Neural progenitor cell (in vitro differentiated cells): ENCODE data around the gene STAT3. TPM values are rescaled to one million over a fixed set of nuclear protein-coding genes. Genes with fewer than 3 reads are reported as not detected.
A peak's percentile ranks its signal among the peaks of the same experiment; 100 is the strongest.
"Not testable (repeated sequence)": the region's sequence is repeated elsewhere in the genome, so short reads cannot be mapped to it uniquely, and the experiment has no call there.

Experiments
- DNase-seq: peaks from one replicate; pipeline ENCODE4 v3.0.0-alpha.2; 2016; ENCODE audit warnings: low spot score
- H2AFZ ChIP-seq: fragments of 200-600 bp; sonication (generic); replicated peaks from 2 replicates; pipeline ENCODE4 v1.6.1; 2016; ENCODE audit warnings: antibody characterized with exemption
- H3F3A ChIP-seq: fragments of 200-600 bp; sonication (generic); 2 replicates; pipeline ENCODE4 v1.6.1; 2016; ENCODE audit warnings: antibody characterized with exemption, low read depth
- H3K27ac ChIP-seq: fragments of 200-600 bp; sonication (generic); 2 replicates; pipeline ENCODE4 v1.5.1; 2016; ENCODE audit warnings: mild to moderate bottlenecking
- H3K27me3 ChIP-seq: fragments of 200-600 bp; sonication (generic); 2 replicates; pipeline ENCODE4 v1.6.1; 2016; ENCODE audit warnings: mild to moderate bottlenecking, moderate library complexity
- H3K36me3 ChIP-seq: fragments of 200-600 bp; sonication (generic); 2 replicates; pipeline ENCODE4 v1.5.1; 2016
- H3K4me1 ChIP-seq: fragments of 200-600 bp; sonication (generic); 2 replicates; pipeline ENCODE4 v1.6.1; 2016; ENCODE audit warnings: mixed run types
- H3K4me2 ChIP-seq: fragments of 200-600 bp; sonication (generic); 2 replicates; pipeline ENCODE4 v1.6.1; 2016
- H3K4me3 ChIP-seq: fragments of 200-600 bp; sonication (generic); 2 replicates; pipeline ENCODE4 v1.5.1; 2016
- H3K79me2 ChIP-seq: fragments of 200-600 bp; sonication (generic); 2 replicates; pipeline ENCODE4 v1.6.1; 2016; ENCODE audit warnings: low read depth
- H3K9ac ChIP-seq: fragments of 200-600 bp; sonication (generic); 2 replicates; pipeline ENCODE4 v1.6.1; 2016
- H3K9me3 ChIP-seq: fragments of 200-600 bp; sonication (generic); 2 replicates; pipeline ENCODE4 v1.5.1; 2016; ENCODE audit warnings: low read depth
- H4K20me1 ChIP-seq: fragments of 200-600 bp; sonication (generic); 2 replicates; pipeline ENCODE4 v1.6.1; 2016; ENCODE audit warnings: low read depth
- H3K27ac Mint-ChIP-seq: 3 replicates; pipeline ENCODE4 v1.8.0; 2021; ENCODE audit warnings: mixed read lengths
- H3K27me3 Mint-ChIP-seq: 2 replicates; pipeline ENCODE4 v1.8.0; 2022; ENCODE audit warnings: low read depth, mild to moderate bottlenecking, inconsistent platforms, moderate library complexity, mixed read lengths; ENCODE audit not compliant: insufficient read depth
- H3K36me3 Mint-ChIP-seq: 3 replicates; pipeline ENCODE4 v1.8.0; 2021; ENCODE audit warnings: mixed read lengths
- H3K4me1 Mint-ChIP-seq: 3 replicates; pipeline ENCODE4 v1.8.0; 2021; ENCODE audit warnings: mixed read lengths
- H3K4me3 Mint-ChIP-seq: 3 replicates; pipeline ENCODE4 v1.8.0; 2021; ENCODE audit warnings: mild to moderate bottlenecking, moderate library complexity, mixed read lengths
- H3K9me3 Mint-ChIP-seq: 3 replicates; pipeline ENCODE4 v1.8.0; 2020; ENCODE audit warnings: mixed read lengths
- EZH2 ChIP-seq: fragments of 200-600 bp; sonication (generic); IDR thresholded peaks from 2 replicates; pipeline ENCODE4 v1.6.1; 2017; ENCODE audit warnings: antibody characterized with exemption, mild to moderate bottlenecking, moderate library complexity
- EZH2phosphoT487 ChIP-seq: fragments of 200-600 bp; sonication (generic); IDR thresholded peaks from 2 replicates; pipeline ENCODE4 v1.6.1; 2017; ENCODE audit warnings: antibody characterized with exemption
- total RNA-seq: library from RNA; depleted of rRNA; stranded (reverse); fragments of >200 nt; gene quantifications from 2 replicates; pipeline ENCODE4 v1.2.3, GENCODE V29; 2015; ENCODE audit warnings: low replicate concordance
- TF ChIP-seq, protein P1 (sequence below): fragments of 200-600 bp; sonication (generic); IDR thresholded peaks from 2 replicates; pipeline ENCODE4 v1.5.1; 2017; ENCODE audit warnings: antibody characterized with exemption, mild to moderate bottlenecking

STAT3 gene
- total RNA-seq, 1 donor from 2014 or later, result 54.9 TPM

GRCh38 chr17:42399121-42399520, 10.9 kb upstream of the STAT3 start:
- H3K4me3 ChIP-seq, result no peak overlapping the region
- peaks cover 7% of the 10 kb centered on the region for H3K27me3 Mint-ChIP-seq
- no peak overlapping the region for H3K9ac ChIP-seq
- no peak overlapping the region for H3K27ac Mint-ChIP-seq
- no peak overlapping the region for H3K27ac ChIP-seq
- peaks cover 19% of the 10 kb centered on the region for H3K4me1 ChIP-seq
- peaks cover 19% of the 10 kb centered on the region for H3F3A ChIP-seq
- H3K79me2 ChIP-seq, result no peaks in the 10 kb centered on the region
- DNase-seq, result no peak
- H3K9me3 ChIP-seq, result no peaks in the 10 kb centered on the region
- H3K27me3 ChIP-seq, result no peaks in the 10 kb centered on the region
- H3K4me2 ChIP-seq, result no peak overlapping the region
- no peak overlapping the region for H3K4me3 Mint-ChIP-seq
- no peaks in the 10 kb centered on the region for H4K20me1 ChIP-seq
- H3K36me3 ChIP-seq, result no peaks in the 10 kb centered on the region
- no peaks in the 10 kb centered on the region for H3K36me3 Mint-ChIP-seq
- peaks cover 7% of the 10 kb centered on the region for H3K4me1 Mint-ChIP-seq
- TF ChIP-seq EZH2, result no peak
- TF ChIP-seq EZH2phosphoT487, result no peak
- TF ChIP-seq, protein P1, sequence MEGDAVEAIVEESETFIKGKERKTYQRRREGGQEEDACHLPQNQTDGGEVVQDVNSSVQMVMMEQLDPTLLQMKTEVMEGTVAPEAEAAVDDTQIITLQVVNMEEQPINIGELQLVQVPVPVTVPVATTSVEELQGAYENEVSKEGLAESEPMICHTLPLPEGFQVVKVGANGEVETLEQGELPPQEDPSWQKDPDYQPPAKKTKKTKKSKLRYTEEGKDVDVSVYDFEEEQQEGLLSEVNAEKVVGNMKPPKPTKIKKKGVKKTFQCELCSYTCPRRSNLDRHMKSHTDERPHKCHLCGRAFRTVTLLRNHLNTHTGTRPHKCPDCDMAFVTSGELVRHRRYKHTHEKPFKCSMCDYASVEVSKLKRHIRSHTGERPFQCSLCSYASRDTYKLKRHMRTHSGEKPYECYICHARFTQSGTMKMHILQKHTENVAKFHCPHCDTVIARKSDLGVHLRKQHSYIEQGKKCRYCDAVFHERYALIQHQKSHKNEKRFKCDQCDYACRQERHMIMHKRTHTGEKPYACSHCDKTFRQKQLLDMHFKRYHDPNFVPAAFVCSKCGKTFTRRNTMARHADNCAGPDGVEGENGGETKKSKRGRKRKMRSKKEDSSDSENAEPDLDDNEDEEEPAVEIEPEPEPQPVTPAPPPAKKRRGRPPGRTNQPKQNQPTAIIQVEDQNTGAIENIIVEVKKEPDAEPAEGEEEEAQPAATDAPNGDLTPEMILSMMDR, result no peak
- H2AFZ ChIP-seq, result no peak overlapping the region
- H3K9me3 Mint-ChIP-seq, result no peaks in the 10 kb centered on the region

DNA sequence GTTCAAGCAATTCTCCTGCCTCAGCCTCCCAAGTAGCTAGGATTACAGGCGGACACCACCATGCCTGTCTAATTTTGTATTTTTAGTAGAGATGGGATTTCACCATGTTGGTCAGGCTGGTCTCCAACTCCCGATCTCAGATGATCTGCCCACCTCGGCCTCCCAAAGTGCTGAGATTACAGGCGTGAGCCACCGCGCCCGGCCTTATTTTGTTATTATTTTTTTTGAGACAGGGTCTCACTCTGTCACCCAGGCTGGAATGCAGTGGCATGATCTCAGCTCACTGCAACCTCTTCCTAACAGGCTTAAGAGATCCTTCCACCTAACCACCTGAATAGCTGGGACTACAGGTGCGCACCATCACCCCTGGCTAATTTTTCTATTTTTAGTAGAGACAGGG, 7.4 kb upstream of the STAT3 start:
- not testable (repeated sequence) for H3K4me3 Mint-ChIP-seq, H3K79me2 ChIP-seq, H3K27ac ChIP-seq, H3K9me3 Mint-ChIP-seq, H3K36me3 Mint-ChIP-seq, H2AFZ ChIP-seq, H3K9ac ChIP-seq, H4K20me1 ChIP-seq, H3K4me2 ChIP-seq, H3K36me3 ChIP-seq, H3K27me3 ChIP-seq, H3F3A ChIP-seq, H3K9me3 ChIP-seq, DNase-seq, H3K27ac Mint-ChIP-seq, H3K4me1 ChIP-seq, H3K4me3 ChIP-seq, H3K4me1 Mint-ChIP-seq
- peaks cover 11% of the 10 kb centered on the region for H3K27me3 Mint-ChIP-seq

DNA sequence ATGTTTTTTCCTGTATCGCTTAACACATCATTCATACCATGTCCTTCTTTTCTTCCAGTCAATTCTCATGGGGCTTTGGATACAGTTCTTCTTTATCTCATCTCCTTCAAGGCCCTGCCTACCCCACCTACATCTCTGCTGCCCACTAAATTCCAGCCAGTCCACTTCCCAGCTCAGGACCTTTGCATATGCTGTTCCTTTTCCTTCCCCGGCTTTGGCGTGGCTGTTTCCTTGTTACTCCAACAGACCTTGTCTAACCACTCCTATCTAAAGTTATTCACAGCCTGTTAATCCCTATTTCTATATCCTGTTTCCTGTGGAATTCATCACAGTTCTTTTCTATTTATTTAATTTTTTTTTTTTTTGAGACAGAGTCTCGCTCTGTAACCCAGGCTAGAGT, 6.6 kb upstream of the STAT3 start:
- no peak overlapping the region for H3K27ac ChIP-seq
- TF ChIP-seq, protein P1, result no peak
- TF ChIP-seq EZH2 (no peak), EZH2phosphoT487 (no peak)
- Mint-ChIP-seq H3K36me3 (no peaks in the 10 kb centered on the region), H3K4me1 (no peaks in the 10 kb centered on the region), H3K27me3 (peaks cover 11% of the 10 kb centered on the region), H3K4me3 (peak overlapping the region; percentile 35), H3K27ac (no peak overlapping the region), H3K9me3 (no peaks in the 10 kb centered on the region)
- peaks cover 2% of the 10 kb centered on the region for H3K4me1 ChIP-seq
- H4K20me1 ChIP-seq, result no peaks in the 10 kb centered on the region
- H3K4me2 ChIP-seq, result no peak overlapping the region
- H3K4me3 ChIP-seq, result no peak overlapping the region
- no peak overlapping the region for H2AFZ ChIP-seq
- H3F3A ChIP-seq, result peaks cover 11% of the 10 kb centered on the region
- DNase-seq, result no peak
- H3K27me3 ChIP-seq, result no peaks in the 10 kb centered on the region
- no peak overlapping the region for H3K9ac ChIP-seq
- H3K9me3 ChIP-seq, result no peaks in the 10 kb centered on the region
- no peaks in the 10 kb centered on the region for H3K36me3 ChIP-seq
- no peaks in the 10 kb centered on the region for H3K79me2 ChIP-seq

GRCh38 chr17:42392692-42393415, 4.6 kb upstream of the STAT3 start:
- H3K27ac ChIP-seq, result no peak overlapping the region
- H3K4me2 ChIP-seq, result no peak overlapping the region
- H3K4me3 ChIP-seq, result no peak overlapping the region
- DNase-seq, result no peak
- Mint-ChIP-seq H3K4me3 (no peak overlapping the region), H3K4me1 (peaks cover 12% of the 10 kb centered on the region), H3K27me3 (peaks cover 11% of the 10 kb centered on the region), H3K27ac (no peak overlapping the region), H3K9me3 (no peaks in the 10 kb centered on the region), H3K36me3 (no peaks in the 10 kb centered on the region)
- H3K36me3 ChIP-seq, result no peaks in the 10 kb centered on the region
- H3F3A ChIP-seq, result peaks cover 10% of the 10 kb centered on the region
- no peaks in the 10 kb centered on the region for H3K9me3 ChIP-seq
- no peak for TF ChIP-seq EZH2
- TF ChIP-seq EZH2phosphoT487, result no peak
- TF ChIP-seq, protein P1, result no peak
- H3K27me3 ChIP-seq, result no peaks in the 10 kb centered on the region
- H3K79me2 ChIP-seq, result peaks cover under 1% of the 10 kb centered on the region
- H4K20me1 ChIP-seq, result no peaks in the 10 kb centered on the region
- peaks cover 6% of the 10 kb centered on the region for H3K4me1 ChIP-seq
- H2AFZ ChIP-seq, result no peak overlapping the region
- H3K9ac ChIP-seq, result no peak overlapping the region

GRCh38 chr17:42391439-42391838, 3.2 kb upstream of the STAT3 start:
- Mint-ChIP-seq H3K4me1 (peaks cover 19% of the 10 kb centered on the region), H3K27ac (peak overlapping the region; percentile 55)
- not testable (repeated sequence) for H3K9me3 ChIP-seq, H2AFZ ChIP-seq, H3K9ac ChIP-seq, H3K27me3 Mint-ChIP-seq, H3F3A ChIP-seq, DNase-seq, H3K36me3 ChIP-seq, H3K36me3 Mint-ChIP-seq, H3K4me2 ChIP-seq, H3K4me3 Mint-ChIP-seq, H3K27ac ChIP-seq, H3K27me3 ChIP-seq, H3K9me3 Mint-ChIP-seq, H3K4me3 ChIP-seq
- Histone ChIP-seq H3K79me2 (peaks cover 15% of the 10 kb centered on the region), H4K20me1 (peaks cover 12% of the 10 kb centered on the region), H3K4me1 (peaks cover 11% of the 10 kb centered on the region)
